H9 (cell line): ENCODE data around the gene NRXN2. TPM values are rescaled to one million over a fixed set of nuclear protein-coding genes. Genes with fewer than 3 reads are reported as not detected.

Source experiments
- DNase-seq: peaks from one replicate; pipeline ENCODE4 v3.0.0-alpha.2; 2017
- H2AFZ ChIP-seq: one replicate; pipeline ENCODE4 v1.6.1; 2013; ENCODE audit warnings: mild to moderate bottlenecking, low read length, control low read depth, moderate library complexity
- H2AK5ac ChIP-seq: 2 replicates; pipeline ENCODE4 v1.6.1; 2013; ENCODE audit warnings: low read length, control low read depth, mixed read lengths; ENCODE audit not compliant: insufficient read length
- H2BK120ac ChIP-seq: one replicate; pipeline ENCODE4 v1.6.1; 2013; ENCODE audit warnings: low read depth, mild to moderate bottlenecking, low read length, control low read depth, inconsistent platforms; ENCODE audit not compliant: poor library complexity, severe bottlenecking
- H2BK12ac ChIP-seq: 2 replicates; pipeline ENCODE4 v1.6.1; 2013; ENCODE audit warnings: low read length, control low read depth, mixed read lengths, low read depth; ENCODE audit not compliant: insufficient read length
- H2BK15ac ChIP-seq: 2 replicates; pipeline ENCODE4 v1.6.1; 2013; ENCODE audit warnings: low read depth, low read length, control low read depth
- H2BK20ac ChIP-seq: one replicate; pipeline ENCODE4 v1.6.1; 2013; ENCODE audit warnings: low read depth, mild to moderate bottlenecking, low read length, control low read depth, inconsistent platforms; ENCODE audit not compliant: poor library complexity, severe bottlenecking
- H2BK5ac ChIP-seq: 2 replicates; pipeline ENCODE4 v1.6.1; 2013; ENCODE audit warnings: low read length, control low read depth, mixed read lengths; ENCODE audit not compliant: insufficient read length
- H3K14ac ChIP-seq: 2 replicates; pipeline ENCODE4 v1.6.1; 2013; ENCODE audit warnings: low read length, control low read depth; ENCODE audit not compliant: insufficient read depth
- H3K18ac ChIP-seq: 2 replicates; pipeline ENCODE4 v1.6.1; 2013; ENCODE audit warnings: low read depth, mild to moderate bottlenecking, mixed read lengths, low read length, control low read depth; ENCODE audit not compliant: insufficient read length
- H3K23ac ChIP-seq: 2 replicates; pipeline ENCODE4 v1.6.1; 2013; ENCODE audit warnings: low read length, control low read depth, mixed read lengths, low read depth; ENCODE audit not compliant: insufficient read length
- H3K23me2 ChIP-seq: 2 replicates; pipeline ENCODE4 v1.6.1; 2013; ENCODE audit warnings: low read depth, mild to moderate bottlenecking, mixed read lengths, low read length, control low read depth; ENCODE audit not compliant: insufficient read length, poor library complexity, severe bottlenecking
- H3K27ac ChIP-seq: 2 replicates; pipeline ENCODE4 v1.5.1; 2013; ENCODE audit warnings: low read length, control low read depth, mixed read lengths, low read depth; ENCODE audit not compliant: insufficient read length
- H3K27me3 ChIP-seq: 2 replicates; pipeline ENCODE4 v1.6.1; 2013; ENCODE audit warnings: low read length, control low read depth, inconsistent platforms; ENCODE audit not compliant: insufficient read depth
- H3K4ac ChIP-seq: 2 replicates; pipeline ENCODE4 v1.6.1; 2013; ENCODE audit warnings: low read depth, mild to moderate bottlenecking, control low read depth, inconsistent platforms, low read length, moderate library complexity
- H3K4me1 ChIP-seq: 2 replicates; pipeline ENCODE4 v1.6.1; 2013; ENCODE audit warnings: low read length, control low read depth, inconsistent platforms; ENCODE audit not compliant: insufficient read depth
- H3K4me2 ChIP-seq: 2 replicates; pipeline ENCODE4 v1.6.1; 2013; ENCODE audit warnings: low read length, control low read depth, mixed read lengths; ENCODE audit not compliant: insufficient read length, insufficient read depth
- H3K56ac ChIP-seq: 2 replicates; pipeline ENCODE4 v1.6.1; 2013; ENCODE audit warnings: low read depth, mild to moderate bottlenecking, mixed read lengths, low read length, control low read depth; ENCODE audit not compliant: insufficient read length
- H3K79me1 ChIP-seq: 2 replicates; pipeline ENCODE4 v1.6.1; 2013; ENCODE audit warnings: low read depth, mild to moderate bottlenecking, moderate library complexity, low read length, control low read depth, inconsistent platforms; ENCODE audit not compliant: insufficient read depth, poor library complexity, severe bottlenecking
- H3K79me2 ChIP-seq: 2 replicates; pipeline ENCODE4 v1.6.1; 2013; ENCODE audit warnings: low read length, control low read depth, inconsistent platforms; ENCODE audit not compliant: insufficient read depth
- H3K9ac ChIP-seq: 2 replicates; pipeline ENCODE4 v1.6.1; 2013; ENCODE audit warnings: low read length, control low read depth, mixed read lengths; ENCODE audit not compliant: insufficient read length; ENCODE audit errors: extremely low read depth
- H3K9me3 ChIP-seq: one replicate; pipeline ENCODE4 v1.6.1; 2013; ENCODE audit warnings: low read depth, low read length, inconsistent platforms; ENCODE audit not compliant: control insufficient read depth
- H3T11ph ChIP-seq: one replicate; pipeline ENCODE4 v1.6.1; 2013; ENCODE audit warnings: mild to moderate bottlenecking, low read length, control low read depth, inconsistent platforms
- H4K20me1 ChIP-seq: one replicate; pipeline ENCODE4 v1.6.1; 2013; ENCODE audit not compliant: control insufficient read depth, insufficient read length, insufficient read depth
- H4K5ac ChIP-seq: 2 replicates; pipeline ENCODE4 v1.6.1; 2013; ENCODE audit warnings: low read depth, mild to moderate bottlenecking, mixed read lengths, low read length, control low read depth; ENCODE audit not compliant: insufficient read length
- H4K8ac ChIP-seq: replicated peaks from 2 replicates; pipeline ENCODE4 v1.6.1; 2013; ENCODE audit warnings: low read length, control low read depth, mixed read lengths, low read depth; ENCODE audit not compliant: insufficient read length
- H4K91ac ChIP-seq: 2 replicates; pipeline ENCODE4 v1.6.1; 2013; ENCODE audit warnings: low read depth, mild to moderate bottlenecking, moderate library complexity, mixed read lengths, low read length, control low read depth; ENCODE audit not compliant: insufficient read length
- H3K27ac Mint-ChIP-seq, 3 experiments: 2 replicates in 2 of 3; 3 replicates in 1 of 3; pipeline ENCODE4 v1.8.0; 2020 to 2021; ENCODE audit warnings: mixed read lengths in 3 of 3, mild to moderate bottlenecking in 1 of 3, moderate library complexity in 1 of 3
- H3K27me3 Mint-ChIP-seq: 2 replicates; pipeline ENCODE4 v1.8.0; 2021; ENCODE audit warnings: low read depth, mild to moderate bottlenecking, moderate library complexity, mixed read lengths
- H3K36me3 Mint-ChIP-seq, 3 experiments: 2 replicates in 2 of 3; 3 replicates in 1 of 3; pipeline ENCODE4 v1.8.0; 2020 to 2021; ENCODE audit warnings: low read depth in 3 of 3, mixed read lengths in 3 of 3; ENCODE audit not compliant: insufficient read depth in 1 of 3
- H3K4me1 Mint-ChIP-seq, 2 experiments: 2 replicates each; pipeline ENCODE4 v1.8.0; 2020; ENCODE audit warnings: mixed read lengths in 2 of 2
- H3K4me3 Mint-ChIP-seq, 2 experiments: 2 replicates in 1 of 2; 3 replicates in 1 of 2; pipeline ENCODE4 v1.8.0; 2020 to 2021; ENCODE audit warnings: mild to moderate bottlenecking in 2 of 2, mixed read lengths in 2 of 2, moderate library complexity in 1 of 2
- H3K9me3 Mint-ChIP-seq, 2 experiments: 2 replicates in 1 of 2; 3 replicates in 1 of 2; pipeline ENCODE4 v1.8.0; 2020; ENCODE audit warnings: mild to moderate bottlenecking in 2 of 2, mixed read lengths in 2 of 2, moderate library complexity in 1 of 2
- CTCF ChIP-seq: fragments of 200-600 bp; sonication (generic); conservative IDR thresholded peaks from 3 replicates; pipeline ENCODE4 v1.8.0; 2021; ENCODE audit warnings: antibody characterized with exemption, mild to moderate bottlenecking
- WGBS: extraction: QIAGEN DNeasy Blood & Tissue Kit; methylation state at CpG from one replicate; pipeline ENCODE4 v1.1.7; 2013; ENCODE audit warnings: missing lambda C conversion rate, low lambda C conversion rate, mixed read lengths; ENCODE audit not compliant: insufficient read length; ENCODE audit errors: extremely low coverage; 5-methylcytosine and 5-hydroxymethylcytosine counted together
- total RNA-seq: library from RNA; stranded (reverse); gene quantifications from 2 replicates; pipeline ENCODE4 v1.2.1, GENCODE V29; 2021

The NRXN2 gene
- total RNA-seq, 1 experiment from 2014 or later = 3.9 TPM

GRCh38 chr11:64569300-64569970 lies 153.6 kb downstream of the NRXN2 start:
- Mint-ChIP-seq H3K4me3 (no peak overlapping the region), H3K4me1 (peaks cover 30 to 39% of the 10 kb centered on the region in 2 experiments), H3K27me3 (peaks cover 10% of the 10 kb centered on the region), H3K36me3 (no peaks in the 10 kb centered on the region; a peak in 1 of 7 replicates), H3K9me3 (no peaks in the 10 kb centered on the region), H3K27ac (no peak overlapping the region)
- no peak overlapping the region for H3K18ac ChIP-seq
- H2AK5ac ChIP-seq = no peak overlapping the region
- H4K8ac ChIP-seq = no peak overlapping the region
- no peak overlapping the region for H4K5ac ChIP-seq
- no peak overlapping the region for H3K9ac ChIP-seq
- H3K4me2 ChIP-seq = no peak overlapping the region
- H3K27ac ChIP-seq = no peak overlapping the region
- H2AFZ ChIP-seq = no peak overlapping the region
- H3K14ac ChIP-seq = no peak overlapping the region
- no peak overlapping the region for H2BK5ac ChIP-seq
- no peak overlapping the region for H3K23ac ChIP-seq
- no peaks in the 10 kb centered on the region; the same call in 1 of the 2 replicates for H3K4me1 ChIP-seq
- no peak overlapping the region for H2BK15ac ChIP-seq
- TF ChIP-seq CTCF = no peak
- no peak overlapping the region for H3K4ac ChIP-seq
- H3K79me2 ChIP-seq = no peaks in the 10 kb centered on the region
- no peak overlapping the region for H2BK120ac ChIP-seq
- DNase-seq = no peak
- H3K9me3 ChIP-seq = no peaks in the 10 kb centered on the region
- no peak overlapping the region for H3T11ph ChIP-seq
- H2BK20ac ChIP-seq = no peak overlapping the region
- H3K23me2 ChIP-seq = peaks cover 5% of the 10 kb centered on the region
- WGBS = no CpG with 5 or more reads among the region's 8 CpGs
- no peak overlapping the region for H3K56ac ChIP-seq
- H4K20me1 ChIP-seq = no peaks in the 10 kb centered on the region
- H3K27me3 ChIP-seq = no peaks in the 10 kb centered on the region
- H2BK12ac ChIP-seq = no peak overlapping the region
- no peaks in the 10 kb centered on the region for H3K79me1 ChIP-seq
- H4K91ac ChIP-seq = no peak overlapping the region
